GM23338 (cell line): Measurements from ENCODE around the gene SLC39A5. TPM values are rescaled to one million over a fixed set of nuclear protein-coding genes. Genes with fewer than 3 reads are reported as not detected.

ENCODE experiments used
- STAT1 ChIP-seq: IDR thresholded peaks from one replicate; pipeline ENCODE4 v1.6.1; 2016; ENCODE audit warnings: antibody characterized with exemption; ENCODE audit not compliant: unreplicated experiment
- polyA plus RNA-seq: library from polyadenylated mRNA; unstranded; fragments of >200 nt; fragmentation: Nextera tagmentation; extraction: Ambion mirVana; gene quantifications from 2 replicates; pipeline ENCODE4 v1.2.1, GENCODE V29; 2016
- total RNA-seq: library from RNA; depleted of rRNA; stranded (reverse); fragments of >200 nt; shearing (Covaris generic); gene quantifications from 2 replicates; pipeline ENCODE4 v1.2.3, GENCODE V29; 2014
- TF ChIP-seq, protein P1 (sequence below): fragments of 250-450 bp; sonication (Bioruptor Pico); IDR thresholded peaks from 2 replicates; pipeline ENCODE4 v1.5.0; 2020; ENCODE audit warnings: mild to moderate bottlenecking, moderate library complexity
- TF ChIP-seq, protein P2 (sequence below): IDR thresholded peaks from one replicate; pipeline ENCODE4 v1.6.1; 2018; ENCODE audit warnings: antibody characterized with exemption; ENCODE audit not compliant: unreplicated experiment
- TF ChIP-seq, protein P3 (sequence below): IDR thresholded peaks from 2 replicates; pipeline ENCODE4 v1.6.1; 2016; ENCODE audit warnings: antibody characterized with exemption
- TF ChIP-seq, protein P4 (sequence below), 2 experiments: fragments of 200-600 bp in 1 of 2; sonication (generic) in 1 of 2; conservative IDR thresholded peaks; 2 replicates each; pipeline versions ENCODE4 v1.5.1 to v1.6.1; 2016 to 2017; ENCODE audit warnings: antibody characterized with exemption in 2 of 2, low read depth in 2 of 2, mild to moderate bottlenecking in 2 of 2, moderate library complexity in 1 of 2

Gene SLC39A5
- total and polyA plus RNA-seq, 2 experiments from 2014 or later = 0.29 to 0.59 TPM

DNA sequence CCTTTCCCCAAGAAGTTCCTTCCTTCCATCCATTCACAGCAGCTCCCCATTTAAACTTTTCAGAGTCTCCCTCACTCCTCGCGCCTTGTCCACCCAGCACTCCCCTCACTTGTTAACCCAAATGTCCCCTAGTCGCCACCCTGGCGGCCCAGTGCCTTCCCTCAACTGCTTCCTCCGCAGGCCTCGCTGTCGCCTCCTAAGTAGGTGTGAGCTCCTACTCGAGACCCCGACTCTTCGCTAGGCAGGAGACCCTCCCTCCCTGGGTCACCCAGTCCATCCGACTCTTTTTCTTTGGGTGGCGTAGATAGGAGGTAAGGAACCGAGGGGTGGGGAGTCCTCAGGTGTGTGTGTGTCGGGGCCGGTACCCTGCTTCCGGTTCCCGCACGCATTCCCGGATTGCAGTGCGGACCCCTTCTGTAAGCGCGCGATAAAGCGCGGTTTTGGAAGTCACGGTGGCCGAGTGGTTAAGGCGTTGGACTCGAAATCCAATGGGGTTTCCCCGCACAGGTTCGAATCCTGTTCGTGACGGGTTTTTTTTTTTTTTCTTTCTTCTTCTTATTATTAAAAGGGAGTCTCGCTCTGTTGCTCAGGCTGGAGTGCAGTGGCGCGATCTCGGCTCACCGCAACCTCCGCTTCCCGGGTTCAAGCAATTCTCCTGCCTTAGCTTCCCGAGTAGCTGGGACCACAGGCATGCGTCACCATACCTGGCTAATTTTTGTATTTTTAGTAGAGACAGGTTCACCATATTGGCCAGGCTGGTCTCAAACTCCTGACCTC, 39.7 kb upstream of the SLC39A5 start (continued):
- TF ChIP-seq, protein P1, sequence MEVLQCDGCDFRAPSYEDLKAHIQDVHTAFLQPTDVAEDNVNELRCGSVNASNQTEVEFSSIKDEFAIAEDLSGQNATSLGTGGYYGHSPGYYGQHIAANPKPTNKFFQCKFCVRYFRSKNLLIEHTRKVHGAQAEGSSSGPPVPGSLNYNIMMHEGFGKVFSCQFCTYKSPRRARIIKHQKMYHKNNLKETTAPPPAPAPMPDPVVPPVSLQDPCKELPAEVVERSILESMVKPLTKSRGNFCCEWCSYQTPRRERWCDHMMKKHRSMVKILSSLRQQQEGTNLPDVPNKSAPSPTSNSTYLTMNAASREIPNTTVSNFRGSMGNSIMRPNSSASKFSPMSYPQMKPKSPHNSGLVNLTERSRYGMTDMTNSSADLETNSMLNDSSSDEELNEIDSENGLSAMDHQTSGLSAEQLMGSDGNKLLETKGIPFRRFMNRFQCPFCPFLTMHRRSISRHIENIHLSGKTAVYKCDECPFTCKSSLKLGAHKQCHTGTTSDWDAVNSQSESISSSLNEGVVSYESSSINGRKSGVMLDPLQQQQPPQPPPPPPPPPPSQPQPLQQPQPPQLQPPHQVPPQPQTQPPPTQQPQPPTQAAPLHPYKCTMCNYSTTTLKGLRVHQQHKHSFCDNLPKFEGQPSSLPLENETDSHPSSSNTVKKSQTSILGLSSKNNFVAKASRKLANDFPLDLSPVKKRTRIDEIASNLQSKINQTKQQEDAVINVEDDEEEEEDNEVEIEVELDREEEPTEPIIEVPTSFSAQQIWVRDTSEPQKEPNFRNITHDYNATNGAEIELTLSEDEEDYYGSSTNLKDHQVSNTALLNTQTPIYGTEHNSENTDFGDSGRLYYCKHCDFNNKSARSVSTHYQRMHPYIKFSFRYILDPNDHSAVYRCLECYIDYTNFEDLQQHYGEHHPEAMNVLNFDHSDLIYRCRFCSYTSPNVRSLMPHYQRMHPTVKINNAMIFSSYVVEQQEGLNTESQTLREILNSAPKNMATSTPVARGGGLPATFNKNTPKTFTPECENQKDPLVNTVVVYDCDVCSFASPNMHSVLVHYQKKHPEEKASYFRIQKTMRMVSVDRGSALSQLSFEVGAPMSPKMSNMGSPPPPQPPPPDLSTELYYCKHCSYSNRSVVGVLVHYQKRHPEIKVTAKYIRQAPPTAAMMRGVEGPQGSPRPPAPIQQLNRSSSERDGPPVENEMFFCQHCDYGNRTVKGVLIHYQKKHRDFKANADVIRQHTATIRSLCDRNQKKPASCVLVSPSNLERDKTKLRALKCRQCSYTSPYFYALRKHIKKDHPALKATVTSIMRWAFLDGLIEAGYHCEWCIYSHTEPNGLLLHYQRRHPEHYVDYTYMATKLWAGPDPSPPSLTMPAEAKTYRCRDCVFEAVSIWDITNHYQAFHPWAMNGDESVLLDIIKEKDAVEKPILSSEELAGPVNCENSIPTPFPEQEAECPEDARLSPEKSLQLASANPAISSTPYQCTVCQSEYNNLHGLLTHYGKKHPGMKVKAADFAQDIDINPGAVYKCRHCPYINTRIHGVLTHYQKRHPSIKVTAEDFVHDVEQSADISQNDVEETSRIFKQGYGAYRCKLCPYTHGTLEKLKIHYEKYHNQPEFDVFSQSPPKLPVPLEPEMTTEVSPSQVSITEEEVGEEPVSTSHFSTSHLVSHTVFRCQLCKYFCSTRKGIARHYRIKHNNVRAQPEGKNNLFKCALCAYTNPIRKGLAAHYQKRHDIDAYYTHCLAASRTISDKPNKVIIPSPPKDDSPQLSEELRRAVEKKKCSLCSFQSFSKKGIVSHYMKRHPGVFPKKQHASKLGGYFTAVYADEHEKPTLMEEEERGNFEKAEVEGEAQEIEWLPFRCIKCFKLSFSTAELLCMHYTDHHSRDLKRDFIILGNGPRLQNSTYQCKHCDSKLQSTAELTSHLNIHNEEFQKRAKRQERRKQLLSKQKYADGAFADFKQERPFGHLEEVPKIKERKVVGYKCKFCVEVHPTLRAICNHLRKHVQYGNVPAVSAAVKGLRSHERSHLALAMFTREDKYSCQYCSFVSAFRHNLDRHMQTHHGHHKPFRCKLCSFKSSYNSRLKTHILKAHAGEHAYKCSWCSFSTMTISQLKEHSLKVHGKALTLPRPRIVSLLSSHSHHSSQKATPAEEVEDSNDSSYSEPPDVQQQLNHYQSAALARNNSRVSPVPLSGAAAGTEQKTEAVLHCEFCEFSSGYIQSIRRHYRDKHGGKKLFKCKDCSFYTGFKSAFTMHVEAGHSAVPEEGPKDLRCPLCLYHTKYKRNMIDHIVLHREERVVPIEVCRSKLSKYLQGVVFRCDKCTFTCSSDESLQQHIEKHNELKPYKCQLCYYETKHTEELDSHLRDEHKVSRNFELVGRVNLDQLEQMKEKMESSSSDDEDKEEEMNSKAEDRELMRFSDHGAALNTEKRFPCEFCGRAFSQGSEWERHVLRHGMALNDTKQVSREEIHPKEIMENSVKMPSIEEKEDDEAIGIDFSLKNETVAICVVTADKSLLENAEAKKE (CRISPR knock-in tag) = no peak
- TF ChIP-seq, protein P2, sequence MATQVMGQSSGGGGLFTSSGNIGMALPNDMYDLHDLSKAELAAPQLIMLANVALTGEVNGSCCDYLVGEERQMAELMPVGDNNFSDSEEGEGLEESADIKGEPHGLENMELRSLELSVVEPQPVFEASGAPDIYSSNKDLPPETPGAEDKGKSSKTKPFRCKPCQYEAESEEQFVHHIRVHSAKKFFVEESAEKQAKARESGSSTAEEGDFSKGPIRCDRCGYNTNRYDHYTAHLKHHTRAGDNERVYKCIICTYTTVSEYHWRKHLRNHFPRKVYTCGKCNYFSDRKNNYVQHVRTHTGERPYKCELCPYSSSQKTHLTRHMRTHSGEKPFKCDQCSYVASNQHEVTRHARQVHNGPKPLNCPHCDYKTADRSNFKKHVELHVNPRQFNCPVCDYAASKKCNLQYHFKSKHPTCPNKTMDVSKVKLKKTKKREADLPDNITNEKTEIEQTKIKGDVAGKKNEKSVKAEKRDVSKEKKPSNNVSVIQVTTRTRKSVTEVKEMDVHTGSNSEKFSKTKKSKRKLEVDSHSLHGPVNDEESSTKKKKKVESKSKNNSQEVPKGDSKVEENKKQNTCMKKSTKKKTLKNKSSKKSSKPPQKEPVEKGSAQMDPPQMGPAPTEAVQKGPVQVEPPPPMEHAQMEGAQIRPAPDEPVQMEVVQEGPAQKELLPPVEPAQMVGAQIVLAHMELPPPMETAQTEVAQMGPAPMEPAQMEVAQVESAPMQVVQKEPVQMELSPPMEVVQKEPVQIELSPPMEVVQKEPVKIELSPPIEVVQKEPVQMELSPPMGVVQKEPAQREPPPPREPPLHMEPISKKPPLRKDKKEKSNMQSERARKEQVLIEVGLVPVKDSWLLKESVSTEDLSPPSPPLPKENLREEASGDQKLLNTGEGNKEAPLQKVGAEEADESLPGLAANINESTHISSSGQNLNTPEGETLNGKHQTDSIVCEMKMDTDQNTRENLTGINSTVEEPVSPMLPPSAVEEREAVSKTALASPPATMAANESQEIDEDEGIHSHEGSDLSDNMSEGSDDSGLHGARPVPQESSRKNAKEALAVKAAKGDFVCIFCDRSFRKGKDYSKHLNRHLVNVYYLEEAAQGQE = no peak
- TF ChIP-seq, protein P3, sequence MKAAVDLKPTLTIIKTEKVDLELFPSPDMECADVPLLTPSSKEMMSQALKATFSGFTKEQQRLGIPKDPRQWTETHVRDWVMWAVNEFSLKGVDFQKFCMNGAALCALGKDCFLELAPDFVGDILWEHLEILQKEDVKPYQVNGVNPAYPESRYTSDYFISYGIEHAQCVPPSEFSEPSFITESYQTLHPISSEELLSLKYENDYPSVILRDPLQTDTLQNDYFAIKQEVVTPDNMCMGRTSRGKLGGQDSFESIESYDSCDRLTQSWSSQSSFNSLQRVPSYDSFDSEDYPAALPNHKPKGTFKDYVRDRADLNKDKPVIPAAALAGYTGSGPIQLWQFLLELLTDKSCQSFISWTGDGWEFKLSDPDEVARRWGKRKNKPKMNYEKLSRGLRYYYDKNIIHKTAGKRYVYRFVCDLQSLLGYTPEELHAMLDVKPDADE = peak; percentile 76
- TF ChIP-seq, protein P4, sequence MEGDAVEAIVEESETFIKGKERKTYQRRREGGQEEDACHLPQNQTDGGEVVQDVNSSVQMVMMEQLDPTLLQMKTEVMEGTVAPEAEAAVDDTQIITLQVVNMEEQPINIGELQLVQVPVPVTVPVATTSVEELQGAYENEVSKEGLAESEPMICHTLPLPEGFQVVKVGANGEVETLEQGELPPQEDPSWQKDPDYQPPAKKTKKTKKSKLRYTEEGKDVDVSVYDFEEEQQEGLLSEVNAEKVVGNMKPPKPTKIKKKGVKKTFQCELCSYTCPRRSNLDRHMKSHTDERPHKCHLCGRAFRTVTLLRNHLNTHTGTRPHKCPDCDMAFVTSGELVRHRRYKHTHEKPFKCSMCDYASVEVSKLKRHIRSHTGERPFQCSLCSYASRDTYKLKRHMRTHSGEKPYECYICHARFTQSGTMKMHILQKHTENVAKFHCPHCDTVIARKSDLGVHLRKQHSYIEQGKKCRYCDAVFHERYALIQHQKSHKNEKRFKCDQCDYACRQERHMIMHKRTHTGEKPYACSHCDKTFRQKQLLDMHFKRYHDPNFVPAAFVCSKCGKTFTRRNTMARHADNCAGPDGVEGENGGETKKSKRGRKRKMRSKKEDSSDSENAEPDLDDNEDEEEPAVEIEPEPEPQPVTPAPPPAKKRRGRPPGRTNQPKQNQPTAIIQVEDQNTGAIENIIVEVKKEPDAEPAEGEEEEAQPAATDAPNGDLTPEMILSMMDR (conservative IDR thresholded peaks at IDR 0.05; ENCODE audit: low read depth in 2 of 2) = peak in 1 of 2 experiments; percentile 2; a peak in 1 of 4 replicates
- TF ChIP-seq STAT1 = no peak
